HG02970 (cell line): Measurements from ENCODE around the gene ALOX15B.
"Not testable (repeated sequence)": the region's sequence is repeated elsewhere in the genome, so short reads cannot be mapped to it uniquely, and the experiment has no call there.

Experiments
- ATAC-seq: cut with Tn5 transposase; IDR thresholded peaks from one replicate; pipeline ENCODE4 v1.9.1; 2021; ENCODE audit warnings: mild to moderate bottlenecking, moderate library complexity, moderate number of reproducible peaks; ENCODE audit not compliant: unreplicated experiment, low FRiP score

The ALOX15B gene

DNA sequence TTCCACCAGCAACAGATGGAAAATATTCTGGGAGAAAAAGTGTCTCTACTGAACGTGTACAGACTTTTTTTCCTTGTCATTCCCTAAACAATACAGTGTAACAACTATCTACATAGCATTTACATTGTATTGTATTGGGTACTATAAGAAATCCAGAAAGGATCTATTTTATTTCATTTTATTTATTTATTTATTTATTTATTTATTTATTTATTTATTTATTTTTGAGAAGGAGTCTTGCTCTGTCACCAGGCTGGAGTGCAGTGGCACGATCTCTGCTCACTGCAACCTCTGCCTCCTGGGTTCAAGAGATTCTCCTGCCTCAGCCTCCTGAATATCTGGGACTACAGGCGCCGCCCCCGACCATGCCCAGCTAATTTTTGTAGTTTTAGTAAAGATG is 39.1 kb downstream of the ALOX15B start:
- not testable (repeated sequence) for ATAC-seq

GRCh38 chr17:8079291-8080207 is 40.7 kb downstream of the ALOX15B start:
- ATAC-seq = no peak

DNA sequence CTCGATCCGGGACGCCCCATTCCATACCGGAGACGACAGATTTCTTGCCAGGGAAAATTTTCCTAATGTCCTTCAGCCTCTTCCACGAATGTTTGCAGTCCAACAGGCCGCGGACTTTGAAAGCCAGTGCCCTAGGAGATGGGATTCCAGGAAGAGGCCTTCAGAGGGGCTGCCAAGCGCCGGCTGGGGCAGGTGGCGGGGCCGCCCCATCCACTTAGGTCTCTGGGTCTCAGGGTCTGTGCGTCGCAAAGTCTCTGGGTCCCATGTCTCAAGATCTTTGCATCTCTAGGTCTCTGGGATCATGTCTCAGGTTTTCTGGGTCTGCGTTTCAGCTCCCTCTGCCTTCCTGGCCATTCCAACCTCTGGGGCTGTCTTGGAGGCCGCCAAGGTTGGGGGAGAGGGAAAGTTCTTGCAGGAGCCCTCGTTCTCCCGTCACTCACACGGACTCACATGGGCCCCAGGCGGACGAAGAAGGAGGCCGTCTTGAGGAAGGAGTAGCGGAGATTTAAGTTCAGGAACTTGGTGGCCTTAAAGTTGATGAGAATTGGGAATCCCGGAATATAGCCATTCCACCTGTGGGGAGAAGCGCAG is 41.4 kb downstream of the ALOX15B start:
- no peak for ATAC-seq

DNA sequence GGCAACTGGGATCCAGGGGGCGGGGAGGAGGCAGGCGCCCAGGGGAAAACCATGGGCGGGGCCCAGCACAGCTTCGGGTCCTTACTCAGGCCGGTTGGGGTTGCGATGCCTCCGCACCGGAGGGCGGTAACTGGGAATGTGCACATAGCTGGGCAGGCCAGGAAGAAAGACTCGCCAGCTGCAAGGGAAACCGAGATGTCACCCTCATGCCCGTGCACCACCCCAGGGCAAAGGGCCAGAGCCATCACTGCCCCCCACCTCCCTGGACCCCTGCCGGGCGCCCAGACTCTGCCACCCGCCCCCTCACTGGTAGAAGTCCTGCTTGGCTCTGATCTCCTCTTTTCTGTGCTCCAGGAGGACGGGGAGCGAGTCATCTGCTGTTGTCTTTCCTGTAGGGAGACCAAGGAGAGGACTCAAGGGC is 42.0 kb downstream of the ALOX15B start:
- no peak for ATAC-seq

DNA sequence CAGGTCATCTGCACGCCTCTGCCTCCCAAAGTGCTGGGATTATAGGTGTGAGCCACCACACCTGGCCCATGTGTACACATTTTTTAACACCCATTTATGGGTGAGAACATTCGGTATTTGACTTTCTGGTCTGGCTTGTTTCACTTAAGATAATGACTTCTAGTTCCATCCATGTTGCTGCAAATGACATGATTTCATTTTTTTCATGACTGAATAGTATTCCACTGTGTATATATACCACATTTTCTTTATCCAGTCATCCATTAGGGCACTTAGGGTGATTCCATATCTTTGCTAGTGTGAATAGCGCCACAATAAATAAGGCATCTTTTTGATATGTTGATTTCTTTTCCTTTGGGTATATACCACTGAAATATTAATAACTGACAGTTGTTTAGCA is 43.0 kb downstream of the ALOX15B start:
- no peak for ATAC-seq

DNA sequence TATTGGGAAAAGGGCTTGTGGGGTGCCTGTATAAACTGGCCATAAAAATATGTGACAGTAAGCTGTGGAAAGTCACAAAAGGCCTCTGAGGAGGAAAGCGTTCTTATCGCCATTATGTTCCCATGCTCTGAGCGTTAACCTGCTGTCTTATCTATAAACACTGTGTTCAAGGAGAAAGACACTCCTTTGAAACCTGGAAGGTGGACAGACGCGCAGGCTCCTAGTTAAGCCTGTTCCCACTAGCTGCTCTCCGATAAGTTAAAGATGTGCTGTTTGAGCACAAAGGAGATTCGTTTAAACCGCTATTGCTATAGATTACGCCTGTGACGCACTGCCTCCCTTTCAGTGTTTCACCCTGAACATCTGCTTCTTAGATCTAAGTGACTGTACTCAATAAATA is 43.4 kb downstream of the ALOX15B start:
- ATAC-seq = no peak

GRCh38 chr17:8084250-8084649 is 45.4 kb downstream of the ALOX15B start:
- no peak for ATAC-seq

DNA sequence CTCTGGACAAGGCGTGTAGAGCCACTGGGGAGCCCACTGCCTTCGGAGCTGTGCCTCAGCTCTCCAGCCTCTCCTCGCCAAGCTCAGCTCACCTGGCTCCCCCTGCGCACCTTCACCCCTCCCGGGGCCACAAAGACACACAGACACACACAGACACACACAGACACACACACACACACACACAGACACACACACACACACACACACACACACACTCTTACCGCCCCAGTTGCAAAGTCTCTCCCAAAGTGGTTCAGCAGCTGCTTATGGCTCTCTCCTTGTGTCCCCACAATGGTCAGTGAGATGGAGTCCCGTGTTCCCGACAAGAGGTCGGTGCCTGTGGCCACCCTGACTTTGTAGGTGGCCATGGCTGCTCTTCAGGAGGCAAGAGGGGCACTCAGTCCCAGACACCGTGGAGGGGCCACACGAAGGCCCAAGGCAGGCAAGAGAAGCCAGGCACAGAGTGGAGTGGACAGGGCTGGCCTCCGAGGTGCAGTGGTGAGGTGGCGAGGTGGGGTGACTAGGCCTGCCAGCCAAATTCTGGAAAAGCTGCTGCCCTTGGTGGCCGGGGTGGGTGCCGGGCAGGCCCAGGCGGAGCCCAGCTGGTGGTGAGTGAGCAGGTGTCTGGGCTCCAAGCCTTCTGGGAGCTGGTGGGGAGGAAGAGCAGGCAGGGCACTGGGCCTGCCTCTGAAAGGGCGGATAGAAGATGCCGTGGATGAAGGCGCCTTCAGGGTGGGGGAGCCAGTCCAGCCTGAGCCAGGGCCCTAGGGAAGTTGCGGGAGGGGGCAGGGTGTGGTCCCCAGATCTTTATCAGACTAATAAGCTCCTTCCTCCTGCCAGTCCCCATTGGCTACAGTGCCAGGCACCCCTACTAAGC is 48.5 kb downstream of the ALOX15B start, which contains the start of gene ALOX12B:
TSS of gene ALOX12B (minus strand) at position 642 of the 877 bp plus-strand sequence. CDS start at position 368, 274 bp downstream.
- ATAC-seq = no peak

GRCh38 chr17:8087952-8088230 is 49.0 kb downstream of the ALOX15B start:
- ATAC-seq = no peak

GRCh38 chr17:8089728-8090127 is 50.9 kb downstream of the ALOX15B start:
- no peak for ATAC-seq

- ATAC-seq = peak; percentile 65
Observed at GRCh38 chr17:8091033-8091687, 52.3 kb downstream of the ALOX15B start.

DNA sequence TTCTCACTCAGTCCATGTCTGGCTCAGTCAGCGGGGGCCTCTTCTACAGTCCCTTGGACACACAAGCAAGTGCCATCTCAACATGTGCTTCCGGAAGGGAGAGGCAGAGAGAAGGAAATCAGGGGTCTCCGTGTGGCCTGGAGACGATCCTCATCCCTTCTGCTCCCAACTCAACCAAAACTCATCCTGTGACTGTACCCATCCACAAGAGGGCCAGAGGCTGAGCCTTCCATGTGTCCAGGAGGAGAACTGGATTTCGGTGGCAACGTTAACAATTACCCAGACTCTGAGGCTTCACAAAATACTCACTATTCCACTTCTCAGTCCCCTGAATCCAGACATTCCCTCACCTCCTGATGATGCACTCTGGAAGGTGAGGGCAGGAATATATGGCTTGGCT is 56.5 kb downstream of the ALOX15B start:
- no peak for ATAC-seq

- ATAC-seq = no peak
Observed at GRCh38 chr17:8096541-8096940, 57.7 kb downstream of the ALOX15B start.
